Transverse colon (tissue), 4 donors: ENCODE results near the gene VSIG4. TPM values are rescaled to one million over a fixed set of nuclear protein-coding genes. Genes with fewer than 3 reads are reported as not detected.

Experiments used
- DNase-seq: peaks from one replicate; pipeline ENCODE4 v3.0.0-alpha.2; 2019
- H3K27ac ChIP-seq, 4 donors: fragments of 200-600 bp; sonication (generic); 2 replicates each; pipeline ENCODE4 v1.5.1; 2016 to 2018; ENCODE audit warnings: inconsistent platforms in 4 of 4
- H3K27me3 ChIP-seq: fragments of 200-600 bp; sonication (generic); 2 replicates; pipeline ENCODE4 v1.5.1; 2017; ENCODE audit warnings: inconsistent platforms
- H3K36me3 ChIP-seq, 4 donors: fragments of 200-600 bp; sonication (generic); 2 replicates each; pipeline ENCODE4 v1.5.1; 2017 to 2019; ENCODE audit warnings: inconsistent platforms in 4 of 4
- H3K4me1 ChIP-seq, 4 donors: fragments of 200-600 bp; sonication (generic); 2 replicates each; pipeline ENCODE4 v1.5.1; 2017 to 2020; ENCODE audit warnings: inconsistent platforms in 4 of 4
- H3K4me3 ChIP-seq, 4 donors: fragments of 200-600 bp; sonication (generic); 1 replicate in 1 of 4; 2 replicates in 3 of 4; pipeline versions ENCODE4 v1.5.1 to v1.6.1; 2017 to 2019; ENCODE audit warnings: inconsistent platforms in 4 of 4
- H3K9me3 ChIP-seq, 2 donors: fragments of 200-600 bp; sonication (generic); 2 replicates each; pipeline ENCODE4 v1.5.1; 2017 to 2019; ENCODE audit warnings: inconsistent platforms in 2 of 2
- CTCF ChIP-seq, 5 experiments: fragments of 200-600 bp in 3 of 5; fragments of 450-650 bp in 2 of 5; sonication (generic) in 3 of 5; IDR thresholded peaks; 1 replicate in 2 of 5; 2 replicates in 3 of 5; pipeline ENCODE4 v1.5.1; 2016 to 2017; ENCODE audit warnings: antibody characterized with exemption in 5 of 5, inconsistent platforms in 3 of 5, mild to moderate bottlenecking in 2 of 5, moderate library complexity in 1 of 5
- EP300 ChIP-seq: sonication (generic); formaldehyde crosslinking; IDR thresholded peaks from one replicate; pipeline ENCODE4 v1.6.1; 2017; ENCODE audit warnings: antibody characterized with exemption, low read depth
- POLR2A ChIP-seq: fragments of 450-650 bp; IDR thresholded peaks from one replicate; pipeline ENCODE4 v1.6.1; 2016; ENCODE audit warnings: antibody characterized with exemption, mild to moderate bottlenecking, moderate library complexity
- POLR2AphosphoS5 ChIP-seq, 3 donors: sonication (generic); formaldehyde crosslinking; IDR thresholded peaks; one replicate each; pipeline ENCODE4 v1.6.1; 2016; ENCODE audit warnings: antibody characterized with exemption in 3 of 3
- WGBS, 2 donors: methylation state at CpG; one replicate each; pipeline ENCODE4 v1.1.5; 2018; ENCODE audit warnings: low coverage in 1 of 2; 5-methylcytosine and 5-hydroxymethylcytosine counted together
- in situ Hi-C, 4 donors: fragments of 200-750 bp; cut with MboI; loops; one replicate each; pipeline versions ENCODE4 v1.15.0 to v1.15.1; 2017; ENCODE audit warnings: low sequenced_read_pairs in 3 of 4, low pct_ligation_motif_present in 1 of 4, low pct_unique_long_range_greater_than_20kb in 1 of 4
- intact Hi-C: fragments of 100-400 bp; cut with DNase I; formaldehyde crosslinking; loops from one replicate; pipeline ENCODE4 v1.15.1; 2023; ENCODE audit warnings: low total_unique reads
- total RNA-seq, 4 donors: library from RNA; depleted of rRNA; stranded (reverse); fragments of >200 nt; gene quantifications; one replicate each; pipeline ENCODE4 v1.1.0, GENCODE V29; 2016

Gene VSIG4
- total RNA-seq, 4 donors from 2014 or later = 7.5 to 66.9 (median 32.1) TPM

- 85% methylated on average over 1 of the region's 1 CpG; no CpG with 5 or more reads in 1 of the 2 donors for WGBS, 2 donors
- intact Hi-C loops (no loop called here), in situ Hi-C loops (no loop called here)
Measured at GRCh38 chrX:66050140-66050569, 10.3 kb upstream of the VSIG4 start.

DNA sequence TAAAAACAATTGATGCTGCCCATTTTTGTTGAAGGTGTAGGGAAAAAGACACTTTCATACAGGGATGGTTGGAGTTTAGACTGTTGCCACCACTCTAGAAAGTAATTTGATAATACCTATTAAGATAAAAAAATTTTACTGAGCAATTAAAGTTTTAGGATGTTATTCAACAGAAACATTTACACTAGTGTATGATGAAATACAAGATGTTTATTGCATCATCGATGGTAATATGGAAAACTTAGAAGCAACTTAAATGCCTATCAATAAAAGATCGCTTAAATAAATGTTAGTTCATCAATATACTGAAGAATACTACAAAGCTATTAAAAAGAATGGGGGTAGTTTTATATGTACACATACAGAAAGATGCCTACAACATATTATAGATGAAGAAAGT lies 9.2 kb upstream of the VSIG4 start:
- H3K4me3 ChIP-seq = no peak overlapping the region
- WGBS, 2 donors = 30 to 76% methylated on average over 2 of the region's 2 CpGs
- in situ Hi-C loops = no loop called here
- no peaks in the 10 kb centered on the region for H3K9me3 ChIP-seq
- no peak for TF ChIP-seq POLR2AphosphoS5 (IDR thresholded peaks at IDR 0.05)
- TF ChIP-seq CTCF (IDR thresholded peaks at IDR 0.05) = no peak
- TF ChIP-seq EP300 = no peak
- no peak for TF ChIP-seq POLR2A
- no peak overlapping the region for H3K27ac ChIP-seq
- no peaks in the 10 kb centered on the region for H3K27me3 ChIP-seq
- intact Hi-C loops = no loop called here
- H3K4me1 ChIP-seq = no peaks in the 10 kb centered on the region
- DNase-seq = no peak
- no peaks in the 10 kb centered on the region for H3K36me3 ChIP-seq

More at GRCh38 chrX:66050140-66050569, 10.3 kb upstream of the VSIG4 start:
- Histone ChIP-seq H3K27me3 (no peaks in the 10 kb centered on the region), H3K4me1 (no peaks in the 10 kb centered on the region), H3K27ac (peak overlapping the region in 1 of 4 donors; percentile 32), H3K9me3 (no peaks in the 10 kb centered on the region), H3K4me3 (no peak overlapping the region), H3K36me3 (no peaks in the 10 kb centered on the region)
- no peak for TF ChIP-seq POLR2A
- TF ChIP-seq CTCF (IDR thresholded peaks at IDR 0.05) = no peak
- TF ChIP-seq POLR2AphosphoS5 (IDR thresholded peaks at IDR 0.05) = no peak
- TF ChIP-seq EP300 = no peak
- DNase-seq = peak; percentile 12

DNA sequence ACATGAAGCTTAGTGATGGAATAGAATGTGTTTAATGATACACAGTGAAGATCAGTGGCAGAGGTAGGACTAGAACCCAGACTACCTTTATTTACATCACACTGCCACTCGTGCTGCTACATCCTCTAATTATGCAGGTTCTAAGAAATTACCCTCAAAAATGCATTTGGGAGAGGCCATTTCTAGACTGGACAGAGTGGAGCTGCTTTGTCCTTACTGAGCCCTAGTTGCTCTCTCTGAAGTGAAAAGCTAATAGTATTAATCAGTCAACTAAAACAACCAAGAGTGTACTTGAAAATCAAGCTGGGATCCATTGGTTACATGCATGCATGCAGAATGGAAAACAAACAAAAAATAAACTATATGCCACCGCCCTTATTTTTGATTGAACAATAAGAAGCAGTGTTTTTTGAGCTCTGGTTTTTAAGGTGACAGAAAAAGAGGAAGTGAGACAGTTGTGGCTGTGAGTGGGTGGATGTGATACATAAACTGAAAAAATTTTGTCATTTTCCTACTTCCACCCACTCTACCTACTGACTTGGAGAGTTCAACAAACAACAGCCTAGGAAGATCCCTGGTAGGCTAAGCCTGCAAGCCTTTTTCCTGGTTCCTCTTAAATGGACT lies 6.8 kb upstream of the VSIG4 start:
- TF ChIP-seq POLR2A = no peak
- TF ChIP-seq EP300 = no peak
- TF ChIP-seq POLR2AphosphoS5 (IDR thresholded peaks at IDR 0.05) = no peak
- TF ChIP-seq CTCF (IDR thresholded peaks at IDR 0.05) = no peak
- no peak for DNase-seq
- no peaks in the 10 kb centered on the region for H3K4me1 ChIP-seq
- intact Hi-C loops = no loop called here
- H3K9me3 ChIP-seq = no peaks in the 10 kb centered on the region
- WGBS, 2 donors = 53% methylated on average over 2 of the region's 2 CpGs; no CpG with 5 or more reads in 1 of the 2 donors
- H3K27ac ChIP-seq = no peak overlapping the region
- H3K36me3 ChIP-seq = no peaks in the 10 kb centered on the region
- H3K27me3 ChIP-seq = no peaks in the 10 kb centered on the region
- in situ Hi-C loops = no loop called here
- H3K4me3 ChIP-seq = no peak overlapping the region

DNA sequence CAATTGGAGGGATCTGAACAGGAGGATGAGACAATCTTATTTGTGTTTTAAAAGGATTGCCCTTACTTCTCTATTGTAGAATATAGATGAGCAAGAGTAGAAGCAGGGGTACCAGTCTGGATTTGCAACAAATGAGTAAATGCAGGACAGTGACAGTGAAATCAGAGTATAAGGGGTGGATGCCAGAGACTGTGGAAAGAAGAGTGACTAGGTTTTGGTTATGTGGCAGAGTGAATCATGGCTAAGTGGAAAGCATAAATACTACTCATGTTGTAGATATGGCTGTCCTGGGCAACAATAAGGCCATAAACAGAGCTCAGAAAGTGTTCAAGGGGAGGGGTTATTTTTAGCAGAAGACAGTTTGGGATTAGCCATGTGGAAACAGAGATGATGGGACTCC lies 6.0 kb upstream of the VSIG4 start:
- Histone ChIP-seq H3K4me1 (no peaks in the 10 kb centered on the region), H3K36me3 (no peaks in the 10 kb centered on the region), H3K27ac (no peak overlapping the region), H3K4me3 (no peak overlapping the region), H3K9me3 (no peaks in the 10 kb centered on the region), H3K27me3 (no peaks in the 10 kb centered on the region)
- intact Hi-C loops = no loop called here
- TF ChIP-seq POLR2A = no peak
- no peak for TF ChIP-seq POLR2AphosphoS5 (IDR thresholded peaks at IDR 0.05)
- no peak for TF ChIP-seq EP300
- no peak for TF ChIP-seq CTCF (IDR thresholded peaks at IDR 0.05)
- no peak for DNase-seq
- in situ Hi-C loops = no loop called here
